Lower leg skin (tissue), 3 donors: ENCODE data around the gene CPT1A.

Source experiments
- CTCF ChIP-seq, 3 donors: fragments of 450-650 bp; IDR thresholded peaks; one replicate each; pipeline ENCODE4 v1.5.1; 2016; ENCODE audit warnings: antibody characterized with exemption in 3 of 3, mild to moderate bottlenecking in 3 of 3, moderate library complexity in 2 of 3
- POLR2A ChIP-seq, 2 donors: fragments of 450-650 bp; IDR thresholded peaks; one replicate each; pipeline ENCODE4 v1.6.1; 2016 to 2017; ENCODE audit warnings: antibody characterized with exemption in 2 of 2, mild to moderate bottlenecking in 1 of 2, moderate library complexity in 1 of 2

GRCh38 chr11:68842427-68843051 is 823 bp upstream of the CPT1A start:
- no peak for TF ChIP-seq CTCF (IDR thresholded peaks at IDR 0.05)
- TF ChIP-seq POLR2A (IDR thresholded peaks at IDR 0.05) = no peak
